Fibroblast of skin of right quadriceps (primary cell): ENCODE measurements around the gene GPC5.
A peak's percentile ranks its signal among the peaks of the same experiment; 100 is the strongest.
"Not testable (repeated sequence)": the region's sequence is repeated elsewhere in the genome, so short reads cannot be mapped to it uniquely, and the experiment has no call there.

ENCODE experiments used
- DNase-seq: peaks from one replicate; pipeline ENCODE4 v3.0.0-alpha.2; 2013

Gene GPC5

GRCh38 chr13:92717857-92718256 is 1319.4 kb downstream of the GPC5 start:
- no peak for DNase-seq

GRCh38 chr13:92719868-92720267 is 1321.4 kb downstream of the GPC5 start:
- no peak for DNase-seq

GRCh38 chr13:92721620-92722019 is 1323.2 kb downstream of the GPC5 start:
- DNase-seq: no peak

- DNase-seq: peak; percentile 15
These were observed 1328.7 kb downstream of the GPC5 start for GRCh38 chr13:92727118-92727517.

GRCh38 chr13:92734068-92734467 is 1335.6 kb downstream of the GPC5 start:
- no peak for DNase-seq

- no peak for DNase-seq
These were observed 1336.1 kb downstream of the GPC5 start for GRCh38 chr13:92734545-92734944.

GRCh38 chr13:92735909-92736308 is 1337.5 kb downstream of the GPC5 start:
- DNase-seq: no peak

- no peak for DNase-seq
These were observed 1340.9 kb downstream of the GPC5 start for GRCh38 chr13:92739306-92739818.

- DNase-seq: no peak
These were observed 1345.6 kb downstream of the GPC5 start for GRCh38 chr13:92743992-92744391.

- no peak for DNase-seq
These were observed 1346.8 kb downstream of the GPC5 start for GRCh38 chr13:92745258-92745657.

GRCh38 chr13:92752705-92753104 is 1354.3 kb downstream of the GPC5 start:
- not testable (repeated sequence) for DNase-seq

GRCh38 chr13:92761710-92762109 is 1363.3 kb downstream of the GPC5 start:
- no peak for DNase-seq

GRCh38 chr13:92767468-92767867 is 1369.0 kb downstream of the GPC5 start:
- DNase-seq: no peak

GRCh38 chr13:92768602-92769001 is 1370.2 kb downstream of the GPC5 start:
- DNase-seq: no peak

- peak; percentile 56 for DNase-seq
These were observed 1370.6 kb downstream of the GPC5 start for GRCh38 chr13:92769046-92769445.

- peak; percentile 27 for DNase-seq
These were observed 1377.2 kb downstream of the GPC5 start for GRCh38 chr13:92775658-92776057.

GRCh38 chr13:92781965-92782690 is 1383.7 kb downstream of the GPC5 start:
- DNase-seq: no peak

- peak; percentile 49 for DNase-seq
These were observed 1404.4 kb downstream of the GPC5 start for GRCh38 chr13:92802776-92803175.

GRCh38 chr13:92804346-92804745 is 1405.9 kb downstream of the GPC5 start:
- peak; percentile 65 for DNase-seq

GRCh38 chr13:92804926-92805325 is 1406.5 kb downstream of the GPC5 start:
- DNase-seq: peak; percentile 56

- DNase-seq: no peak
These were observed 1407.3 kb downstream of the GPC5 start for GRCh38 chr13:92805766-92806165.

GRCh38 chr13:92806215-92806614 is 1407.8 kb downstream of the GPC5 start:
- DNase-seq: no peak

- DNase-seq: peak; percentile 34
These were observed 1408.9 kb downstream of the GPC5 start for GRCh38 chr13:92807353-92807752.

GRCh38 chr13:92807966-92808365 is 1409.5 kb downstream of the GPC5 start:
- no peak for DNase-seq

- no peak for DNase-seq
These were observed 1422.9 kb downstream of the GPC5 start for GRCh38 chr13:92821324-92821723.
